ENCODE results near the gene SUGCT. TPM values are rescaled to one million over a fixed set of nuclear protein-coding genes. Genes with fewer than 3 reads are reported as not detected.

The SUGCT gene
- total RNA-seq, 1 experiment from 2014 or later: 5.4 TPM

DNA sequence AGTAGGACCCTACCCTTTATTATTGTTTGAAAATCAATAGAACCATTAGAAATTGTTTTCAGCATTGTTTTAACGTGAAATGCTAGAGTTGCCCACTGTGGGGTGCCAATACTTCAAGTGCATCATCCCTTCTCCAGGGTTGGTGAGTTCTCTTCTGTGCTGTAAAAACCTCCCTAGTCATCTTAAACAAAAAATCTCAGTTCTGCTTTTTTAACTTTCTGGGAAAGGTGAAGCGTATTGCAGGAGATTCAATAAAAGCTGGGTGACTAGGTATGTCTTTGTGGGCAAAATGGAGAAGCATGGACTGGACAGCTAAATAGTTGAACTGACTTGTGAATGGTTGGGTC is 699.1 kb downstream of the SUGCT start:
- Histone ChIP-seq H3T11ph (ENCODE audit: low read length) (no peak overlapping the region), H2BK12ac (ENCODE audit: insufficient read length, low read depth, low read length) (no peak overlapping the region), H4K5ac (ENCODE audit: insufficient read length, low read depth, low read length) (no peak overlapping the region), H3K4ac (ENCODE audit: low read depth, low read length) (no peak overlapping the region), H3K9ac (ENCODE audit: extremely low read depth, insufficient read length, low read length) (no peak overlapping the region), H3K4me2 (ENCODE audit: insufficient read depth, insufficient read length, low read length) (no peak overlapping the region), H4K91ac (ENCODE audit: insufficient read length, low read depth, low read length) (no peak overlapping the region), H3K79me1 (ENCODE audit: insufficient read depth, low read depth, low read length, poor library complexity, severe bottlenecking) (no peaks in the 10 kb centered on the region), H3K27ac (ENCODE audit: insufficient read length, low read depth, low read length) (no peak overlapping the region), H4K8ac (replicated peaks; ENCODE audit: insufficient read length, low read depth, low read length) (no peak overlapping the region), H3K56ac (ENCODE audit: insufficient read length, low read depth, low read length) (no peak overlapping the region), H3K23ac (ENCODE audit: insufficient read length, low read depth, low read length) (no peak overlapping the region), H2BK20ac (ENCODE audit: low read depth, low read length, poor library complexity, severe bottlenecking) (no peak overlapping the region), H2BK120ac (ENCODE audit: low read depth, low read length, poor library complexity, severe bottlenecking) (no peak overlapping the region), H2BK15ac (ENCODE audit: low read depth, low read length) (no peak overlapping the region), H3K23me2 (ENCODE audit: insufficient read length, low read depth, low read length, poor library complexity, severe bottlenecking) (no peaks in the 10 kb centered on the region), H2BK5ac (ENCODE audit: insufficient read length, low read length) (no peak overlapping the region), H4K20me1 (ENCODE audit: control insufficient read depth, insufficient read depth, insufficient read length) (no peaks in the 10 kb centered on the region), H3K79me2 (ENCODE audit: insufficient read depth, low read length) (no peaks in the 10 kb centered on the region), H2AK5ac (ENCODE audit: insufficient read length, low read length) (no peak overlapping the region), H3K4me1 (ENCODE audit: insufficient read depth, low read length) (no peaks in the 10 kb centered on the region; the same call in none of the 2 replicates), H3K9me3 (ENCODE audit: control insufficient read depth, low read depth, low read length) (no peaks in the 10 kb centered on the region), H3K18ac (ENCODE audit: insufficient read length, low read depth, low read length) (no peak overlapping the region), H2AFZ (ENCODE audit: low read length) (no peak overlapping the region), H3K14ac (ENCODE audit: insufficient read depth, low read length) (no peak overlapping the region), H3K27me3 (ENCODE audit: insufficient read depth, low read length) (no peaks in the 10 kb centered on the region)
- no peaks in the 10 kb centered on the region; a peak in 1 of 5 replicates for H3K9me3 Mint-ChIP-seq
- DNase-seq: no peak
- peaks cover 24 to 25% of the 10 kb centered on the region in 2 experiments for H3K4me1 Mint-ChIP-seq
- H3K36me3 Mint-ChIP-seq (ENCODE audit: insufficient read depth in 1 of 3, low read depth in 3 of 3): no peaks in the 10 kb centered on the region
- no peaks in the 10 kb centered on the region for H3K27me3 Mint-ChIP-seq (ENCODE audit: low read depth)
- H3K27ac Mint-ChIP-seq: no peak overlapping the region
- no peak overlapping the region for H3K4me3 Mint-ChIP-seq
- no CpG with 5 or more reads among the region's 2 CpGs for WGBS (ENCODE audit: extremely low coverage, insufficient read length, low lambda C conversion rate)
- TF ChIP-seq, protein P1, sequence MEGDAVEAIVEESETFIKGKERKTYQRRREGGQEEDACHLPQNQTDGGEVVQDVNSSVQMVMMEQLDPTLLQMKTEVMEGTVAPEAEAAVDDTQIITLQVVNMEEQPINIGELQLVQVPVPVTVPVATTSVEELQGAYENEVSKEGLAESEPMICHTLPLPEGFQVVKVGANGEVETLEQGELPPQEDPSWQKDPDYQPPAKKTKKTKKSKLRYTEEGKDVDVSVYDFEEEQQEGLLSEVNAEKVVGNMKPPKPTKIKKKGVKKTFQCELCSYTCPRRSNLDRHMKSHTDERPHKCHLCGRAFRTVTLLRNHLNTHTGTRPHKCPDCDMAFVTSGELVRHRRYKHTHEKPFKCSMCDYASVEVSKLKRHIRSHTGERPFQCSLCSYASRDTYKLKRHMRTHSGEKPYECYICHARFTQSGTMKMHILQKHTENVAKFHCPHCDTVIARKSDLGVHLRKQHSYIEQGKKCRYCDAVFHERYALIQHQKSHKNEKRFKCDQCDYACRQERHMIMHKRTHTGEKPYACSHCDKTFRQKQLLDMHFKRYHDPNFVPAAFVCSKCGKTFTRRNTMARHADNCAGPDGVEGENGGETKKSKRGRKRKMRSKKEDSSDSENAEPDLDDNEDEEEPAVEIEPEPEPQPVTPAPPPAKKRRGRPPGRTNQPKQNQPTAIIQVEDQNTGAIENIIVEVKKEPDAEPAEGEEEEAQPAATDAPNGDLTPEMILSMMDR (conservative IDR thresholded peaks at IDR 0.05): no peak; the same call in 2 of the 3 replicates
